Ovary (tissue), 3 donors: ENCODE data around the gene CRKL.

Source experiments
- EP300 ChIP-seq: sonication (generic); formaldehyde crosslinking; IDR thresholded peaks from one replicate; pipeline ENCODE4 v1.6.1; 2017; ENCODE audit warnings: antibody characterized with exemption
- POLR2A ChIP-seq: fragments of 450-650 bp; IDR thresholded peaks from one replicate; pipeline ENCODE4 v1.6.1; 2017; ENCODE audit warnings: antibody characterized with exemption, mild to moderate bottlenecking, moderate library complexity
- TF ChIP-seq, protein P1 (sequence below), 3 donors: fragments of 450-650 bp in 2 of 3; fragments of 200-600 bp in 1 of 3; IDR thresholded peaks; one replicate each; pipeline versions ENCODE4 v1.5.1 to v1.8.0; 2016 to 2022; ENCODE audit warnings: antibody characterized with exemption in 3 of 3, mild to moderate bottlenecking in 1 of 3
- donor health status: DM: no; HTN: no; CAD: no.

DNA sequence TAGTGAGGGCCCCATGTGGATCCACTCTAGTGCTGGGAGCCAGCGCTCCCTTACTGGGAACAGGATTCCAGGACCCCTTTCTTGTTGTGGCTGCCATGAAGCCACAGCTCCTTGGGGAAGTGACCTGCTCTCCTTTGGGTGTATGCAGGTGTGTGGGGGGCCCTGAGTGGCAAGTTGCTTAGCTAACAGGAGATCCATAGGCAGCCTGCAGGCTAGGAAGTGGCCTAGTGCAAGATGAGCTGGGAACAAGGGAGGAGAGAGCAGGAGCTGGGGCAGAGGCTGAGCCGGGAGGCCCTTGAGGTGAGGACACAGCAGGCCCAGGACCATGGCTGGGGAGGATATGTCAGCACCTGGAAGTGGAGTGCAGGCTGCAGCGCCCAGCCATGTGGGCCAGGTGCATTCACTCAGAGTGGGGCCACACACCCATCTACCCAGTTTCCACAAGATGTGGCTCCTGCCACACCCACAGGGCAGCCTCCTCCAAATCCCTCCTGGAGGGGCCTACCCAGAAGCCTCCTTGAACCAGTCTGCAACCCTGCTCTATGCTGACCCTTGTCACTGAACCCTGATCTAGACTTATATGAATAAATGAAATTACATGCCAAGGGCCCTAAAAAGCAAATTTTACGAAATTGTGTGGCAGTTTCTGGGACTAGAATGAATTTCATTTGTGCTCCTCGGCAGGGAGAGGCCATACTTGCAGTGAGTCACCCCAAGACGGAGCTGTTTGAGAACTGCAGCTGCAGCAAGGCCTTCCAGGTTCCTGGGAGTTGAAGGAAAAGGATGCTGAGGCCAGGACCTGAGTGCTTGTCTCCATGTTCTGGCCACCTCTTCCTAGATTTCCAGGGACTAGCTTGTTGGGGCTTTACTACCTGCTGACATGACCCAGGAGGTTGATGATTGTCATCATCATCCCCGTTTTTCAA is 81.5 kb downstream of the CRKL start:
- TF ChIP-seq, protein P1, sequence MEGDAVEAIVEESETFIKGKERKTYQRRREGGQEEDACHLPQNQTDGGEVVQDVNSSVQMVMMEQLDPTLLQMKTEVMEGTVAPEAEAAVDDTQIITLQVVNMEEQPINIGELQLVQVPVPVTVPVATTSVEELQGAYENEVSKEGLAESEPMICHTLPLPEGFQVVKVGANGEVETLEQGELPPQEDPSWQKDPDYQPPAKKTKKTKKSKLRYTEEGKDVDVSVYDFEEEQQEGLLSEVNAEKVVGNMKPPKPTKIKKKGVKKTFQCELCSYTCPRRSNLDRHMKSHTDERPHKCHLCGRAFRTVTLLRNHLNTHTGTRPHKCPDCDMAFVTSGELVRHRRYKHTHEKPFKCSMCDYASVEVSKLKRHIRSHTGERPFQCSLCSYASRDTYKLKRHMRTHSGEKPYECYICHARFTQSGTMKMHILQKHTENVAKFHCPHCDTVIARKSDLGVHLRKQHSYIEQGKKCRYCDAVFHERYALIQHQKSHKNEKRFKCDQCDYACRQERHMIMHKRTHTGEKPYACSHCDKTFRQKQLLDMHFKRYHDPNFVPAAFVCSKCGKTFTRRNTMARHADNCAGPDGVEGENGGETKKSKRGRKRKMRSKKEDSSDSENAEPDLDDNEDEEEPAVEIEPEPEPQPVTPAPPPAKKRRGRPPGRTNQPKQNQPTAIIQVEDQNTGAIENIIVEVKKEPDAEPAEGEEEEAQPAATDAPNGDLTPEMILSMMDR (IDR thresholded peaks at IDR 0.05), result no peak
- TF ChIP-seq POLR2A, result no peak
- TF ChIP-seq EP300, result no peak
